ENCODE results near the gene MPRIP. TPM values are rescaled to one million over a fixed set of nuclear protein-coding genes. Genes with fewer than 3 reads are reported as not detected.

Gene MPRIP
- total RNA-seq, 1 donor from 2014 or later, result 863 TPM

DNA sequence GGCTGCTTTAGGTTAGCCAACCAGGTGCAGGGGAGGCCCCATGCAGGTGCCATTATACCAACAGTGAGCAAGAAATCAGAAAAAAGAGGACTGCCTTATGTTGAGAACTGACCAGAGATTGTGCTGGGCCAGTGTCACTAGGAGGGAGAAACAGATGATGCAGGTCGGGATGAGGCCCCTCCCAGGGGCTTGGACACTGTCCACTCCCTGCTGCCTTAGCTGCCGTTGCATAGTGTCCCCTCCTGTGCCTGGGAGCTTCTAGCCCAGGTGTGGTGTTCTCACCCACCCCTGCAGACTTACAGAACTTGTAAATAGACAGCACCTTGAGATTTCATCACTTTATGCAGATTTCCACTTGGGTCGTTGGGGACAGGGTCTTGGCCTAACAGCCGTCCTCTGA lies 127.1 kb downstream of the MPRIP start:
- no peak overlapping the region for H3K4me3 Mint-ChIP-seq (ENCODE audit: unreplicated experiment)
- peaks cover 29% of the 10 kb centered on the region for H3K27me3 Mint-ChIP-seq (ENCODE audit: unreplicated experiment)
- H3K4me1 Mint-ChIP-seq (ENCODE audit: low read depth, unreplicated experiment), result peaks cover 21% of the 10 kb centered on the region
- peaks cover 29% of the 10 kb centered on the region for H3K9me3 Mint-ChIP-seq (ENCODE audit: unreplicated experiment)
- DNase-seq, result no peak
- TF ChIP-seq, protein P1, sequence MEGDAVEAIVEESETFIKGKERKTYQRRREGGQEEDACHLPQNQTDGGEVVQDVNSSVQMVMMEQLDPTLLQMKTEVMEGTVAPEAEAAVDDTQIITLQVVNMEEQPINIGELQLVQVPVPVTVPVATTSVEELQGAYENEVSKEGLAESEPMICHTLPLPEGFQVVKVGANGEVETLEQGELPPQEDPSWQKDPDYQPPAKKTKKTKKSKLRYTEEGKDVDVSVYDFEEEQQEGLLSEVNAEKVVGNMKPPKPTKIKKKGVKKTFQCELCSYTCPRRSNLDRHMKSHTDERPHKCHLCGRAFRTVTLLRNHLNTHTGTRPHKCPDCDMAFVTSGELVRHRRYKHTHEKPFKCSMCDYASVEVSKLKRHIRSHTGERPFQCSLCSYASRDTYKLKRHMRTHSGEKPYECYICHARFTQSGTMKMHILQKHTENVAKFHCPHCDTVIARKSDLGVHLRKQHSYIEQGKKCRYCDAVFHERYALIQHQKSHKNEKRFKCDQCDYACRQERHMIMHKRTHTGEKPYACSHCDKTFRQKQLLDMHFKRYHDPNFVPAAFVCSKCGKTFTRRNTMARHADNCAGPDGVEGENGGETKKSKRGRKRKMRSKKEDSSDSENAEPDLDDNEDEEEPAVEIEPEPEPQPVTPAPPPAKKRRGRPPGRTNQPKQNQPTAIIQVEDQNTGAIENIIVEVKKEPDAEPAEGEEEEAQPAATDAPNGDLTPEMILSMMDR (IDR thresholded peaks at IDR 0.05; ENCODE audit: partially characterized antibody, unreplicated experiment), result no peak
- H3K36me3 Mint-ChIP-seq (ENCODE audit: unreplicated experiment), result peaks cover 15% of the 10 kb centered on the region
- H3K27ac Mint-ChIP-seq (ENCODE audit: unreplicated experiment), result peak overlapping the region; percentile 24

GRCh38 chr17:17170346-17170985 lies 128.2 kb downstream of the MPRIP start:
- H3K4me1 Mint-ChIP-seq (ENCODE audit: low read depth, unreplicated experiment), result peaks cover 21% of the 10 kb centered on the region
- no peak overlapping the region for H3K4me3 Mint-ChIP-seq (ENCODE audit: unreplicated experiment)
- H3K27me3 Mint-ChIP-seq (ENCODE audit: unreplicated experiment), result peaks cover 19% of the 10 kb centered on the region
- DNase-seq, result no peak
- H3K27ac Mint-ChIP-seq (ENCODE audit: unreplicated experiment), result peak overlapping the region; percentile 62
- peaks cover 29% of the 10 kb centered on the region for H3K9me3 Mint-ChIP-seq (ENCODE audit: unreplicated experiment)
- TF ChIP-seq, protein P1 (IDR thresholded peaks at IDR 0.05; ENCODE audit: partially characterized antibody, unreplicated experiment), result no peak
- peaks cover 9% of the 10 kb centered on the region for H3K36me3 Mint-ChIP-seq (ENCODE audit: unreplicated experiment)

GRCh38 chr17:17171186-17171585 lies 128.9 kb downstream of the MPRIP start:
- Mint-ChIP-seq H3K36me3 (ENCODE audit: unreplicated experiment) (peaks cover 9% of the 10 kb centered on the region), H3K4me1 (ENCODE audit: low read depth, unreplicated experiment) (peaks cover 21% of the 10 kb centered on the region), H3K4me3 (ENCODE audit: unreplicated experiment) (no peak overlapping the region), H3K27me3 (ENCODE audit: unreplicated experiment) (peaks cover 18% of the 10 kb centered on the region), H3K27ac (ENCODE audit: unreplicated experiment) (peak overlapping the region; percentile 87), H3K9me3 (ENCODE audit: unreplicated experiment) (peaks cover 29% of the 10 kb centered on the region)
- no peak for DNase-seq
- TF ChIP-seq, protein P1 (IDR thresholded peaks at IDR 0.05; ENCODE audit: partially characterized antibody, unreplicated experiment), result no peak

- TF ChIP-seq, protein P1 (IDR thresholded peaks at IDR 0.05; ENCODE audit: partially characterized antibody, unreplicated experiment), result no peak
- Mint-ChIP-seq H3K4me3 (ENCODE audit: unreplicated experiment) (no peak overlapping the region), H3K27ac (ENCODE audit: unreplicated experiment) (peak overlapping the region; percentile 85), H3K4me1 (ENCODE audit: low read depth, unreplicated experiment) (peaks cover 20% of the 10 kb centered on the region), H3K36me3 (ENCODE audit: unreplicated experiment) (peaks cover 9% of the 10 kb centered on the region), H3K9me3 (ENCODE audit: unreplicated experiment) (peaks cover 27% of the 10 kb centered on the region), H3K27me3 (ENCODE audit: unreplicated experiment) (peaks cover 18% of the 10 kb centered on the region)
- DNase-seq, result peak; percentile 53
Observed at GRCh38 chr17:17172001-17172939, 130.0 kb downstream of the MPRIP start.
